Measurements from ENCODE around the gene HOMER1.

HOMER1 gene

GRCh38 chr5:79488058-79488457 lies 25.9 kb downstream of the HOMER1 start:
- DNase-seq: peak; percentile 40

GRCh38 chr5:79487251-79487650 lies 26.7 kb downstream of the HOMER1 start:
- no peak for DNase-seq

GRCh38 chr5:79486116-79486515 lies 27.8 kb downstream of the HOMER1 start:
- DNase-seq: no peak

- no peak for DNase-seq
Observed at GRCh38 chr5:79484731-79485130, 29.2 kb downstream of the HOMER1 start.

DNA sequence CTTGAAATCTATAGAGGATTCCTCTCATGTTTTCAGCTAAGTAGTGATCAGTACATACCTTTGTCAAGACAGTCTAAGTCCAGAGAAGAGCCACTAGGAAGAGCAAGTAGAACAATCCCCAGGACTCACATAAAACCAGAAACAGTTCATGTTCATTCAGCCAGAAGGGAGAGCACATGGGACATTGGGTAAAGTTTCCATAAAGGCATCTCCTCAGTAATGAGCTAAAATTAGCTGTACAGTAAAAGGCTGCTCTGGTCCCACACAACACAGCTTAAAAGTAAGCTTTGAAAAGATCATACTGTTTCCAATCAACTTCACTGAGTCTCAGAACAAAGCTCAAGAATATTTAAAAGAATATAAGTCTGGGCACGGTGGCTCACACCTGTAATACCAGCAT lies 32.4 kb downstream of the HOMER1 start:
- no peak for DNase-seq

DNA sequence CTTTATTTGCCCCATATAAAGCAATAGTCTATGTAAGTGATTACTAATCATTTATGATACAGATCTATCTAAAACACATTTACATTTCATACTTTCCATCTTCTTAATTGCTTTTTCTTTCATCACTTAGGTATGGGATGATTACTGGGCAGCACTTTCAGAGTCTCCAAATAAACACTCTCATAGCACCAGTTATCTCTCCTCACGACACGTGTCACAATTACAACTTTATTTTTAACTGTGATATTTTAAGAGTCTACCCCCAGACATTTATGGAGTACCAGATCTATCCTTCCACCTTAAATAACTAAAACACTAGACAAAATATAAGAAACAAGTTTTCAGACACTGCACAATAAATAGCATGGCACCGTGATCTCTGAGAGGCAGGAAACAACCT lies 32.9 kb downstream of the HOMER1 start:
- DNase-seq: no peak

DNA sequence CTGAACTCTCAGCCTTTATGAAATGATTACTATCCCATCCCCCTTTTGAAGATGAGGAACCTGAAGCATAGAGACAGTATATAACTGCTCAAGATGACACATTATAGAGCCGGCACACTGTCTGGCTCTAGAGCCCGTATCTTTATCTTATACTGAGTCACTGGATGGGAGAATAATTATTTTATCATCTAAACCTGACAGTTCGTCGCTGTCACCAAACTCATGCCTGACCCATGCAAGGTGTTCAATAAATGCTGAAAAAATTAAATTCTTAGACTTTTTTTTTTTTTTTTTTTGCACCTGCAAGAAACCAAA lies 38.8 kb downstream of the HOMER1 start:
- DNase-seq: no peak

DNA sequence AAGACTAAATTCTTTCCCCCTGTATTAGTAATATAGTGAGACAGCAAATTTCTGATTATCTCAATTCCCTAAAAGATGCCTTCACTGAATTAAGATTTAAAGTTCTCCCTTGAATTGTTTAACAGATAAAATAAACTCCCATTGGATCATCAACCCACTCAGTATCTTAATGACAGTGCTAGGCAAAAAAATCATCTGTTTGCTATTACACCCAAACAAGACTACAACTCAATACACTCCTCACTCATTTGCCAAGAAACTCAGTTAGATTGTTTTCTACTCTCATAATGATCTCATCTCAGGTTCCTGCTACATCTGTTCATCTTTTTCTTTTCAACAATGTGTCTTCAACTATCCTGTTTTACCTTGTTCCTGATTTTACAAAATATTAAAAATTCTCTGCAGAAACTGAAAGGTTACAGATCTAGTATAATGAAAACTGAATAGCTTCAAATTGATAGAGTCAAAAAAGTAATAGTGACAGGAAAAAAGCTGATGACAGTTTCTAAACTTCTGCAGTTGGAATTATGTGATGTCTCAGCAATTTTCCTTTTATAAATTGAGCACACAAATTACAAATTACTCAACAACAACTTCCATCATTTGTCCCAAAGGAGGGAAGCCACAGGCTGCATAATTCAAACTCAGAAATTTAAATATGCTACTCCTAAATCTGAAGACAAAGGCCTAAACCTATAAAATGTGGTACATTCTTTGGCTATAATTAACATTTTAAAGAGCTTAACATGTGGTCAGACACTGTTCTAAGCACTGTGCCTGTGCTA lies 39.4 kb downstream of the HOMER1 start:
- DNase-seq: no peak

DNA sequence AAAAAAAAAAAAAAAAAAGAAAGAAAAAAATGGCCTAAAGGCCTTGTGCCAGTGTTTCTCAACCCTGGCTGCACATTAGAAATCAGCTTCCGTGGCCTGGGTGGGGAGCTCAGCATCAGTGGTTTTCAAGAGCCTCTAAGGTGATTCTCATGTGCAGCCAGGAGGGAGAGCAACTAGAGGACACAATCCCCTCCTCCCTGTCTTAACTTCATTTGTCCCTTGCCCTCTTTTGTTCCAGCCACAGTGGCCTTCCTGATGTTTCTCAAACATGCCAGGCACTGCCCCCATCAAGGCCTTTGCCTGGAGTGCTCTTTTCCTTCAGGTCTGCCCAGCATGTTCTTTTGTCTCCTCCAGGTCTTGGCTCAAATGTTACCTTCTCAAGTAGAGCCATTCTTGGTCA lies 42.4 kb downstream of the HOMER1 start:
- no peak for DNase-seq

GRCh38 chr5:79464695-79465332 lies 49.1 kb downstream of the HOMER1 start:
- peak; percentile 21 for DNase-seq

DNA sequence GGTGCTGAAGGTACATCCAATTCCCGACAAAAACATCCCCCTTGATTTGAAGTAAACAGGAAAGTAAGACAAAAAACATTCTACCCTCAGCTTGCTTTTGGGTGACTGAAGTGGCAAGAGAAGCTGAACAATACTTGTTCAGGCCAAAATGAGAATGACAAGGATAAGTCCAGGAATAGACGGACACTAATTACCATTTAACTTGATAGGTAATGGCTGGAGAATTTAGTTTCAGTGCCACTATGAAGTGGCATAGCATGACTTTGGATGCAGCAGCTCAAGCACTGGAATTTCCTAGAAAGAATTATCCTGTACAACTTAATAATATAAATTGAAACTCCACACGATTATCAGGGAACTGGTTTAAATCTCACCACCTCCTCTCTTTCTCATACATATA lies 49.7 kb downstream of the HOMER1 start:
- DNase-seq: no peak

- no peak for DNase-seq
Observed at GRCh38 chr5:79459626-79460025, 54.3 kb downstream of the HOMER1 start.

- DNase-seq: no peak
Observed at GRCh38 chr5:79456890-79457583, 56.9 kb downstream of the HOMER1 start.

- no peak for DNase-seq
Observed at GRCh38 chr5:79456400-79456799, 57.5 kb downstream of the HOMER1 start.

GRCh38 chr5:79454043-79454442 lies 59.9 kb downstream of the HOMER1 start:
- DNase-seq: no peak

GRCh38 chr5:79448336-79448735 lies 65.6 kb downstream of the HOMER1 start:
- no peak for DNase-seq

DNA sequence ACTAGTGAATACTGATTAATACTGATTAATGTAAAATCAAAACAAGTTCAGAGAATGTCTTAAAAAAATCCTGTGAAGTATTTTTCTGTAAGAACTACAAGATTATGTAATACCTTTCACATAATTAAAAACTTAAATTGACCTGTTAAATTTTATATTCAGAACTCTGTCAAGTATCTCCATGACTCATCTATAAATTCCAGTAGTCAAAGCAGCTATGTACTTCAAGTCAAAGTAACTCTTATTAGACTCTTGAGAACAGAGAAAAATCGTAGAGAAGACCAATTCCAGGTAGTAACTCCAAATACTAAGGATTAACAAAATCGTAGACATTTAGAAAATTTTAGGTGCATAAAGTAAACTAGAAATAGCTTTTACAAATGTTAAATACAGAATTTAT lies 77.1 kb downstream of the HOMER1 start:
- DNase-seq: no peak

- DNase-seq: no peak
Observed at GRCh38 chr5:79436224-79436623, 77.7 kb downstream of the HOMER1 start.

- DNase-seq: no peak
Observed at GRCh38 chr5:79430196-79430595, 83.7 kb downstream of the HOMER1 start.

DNA sequence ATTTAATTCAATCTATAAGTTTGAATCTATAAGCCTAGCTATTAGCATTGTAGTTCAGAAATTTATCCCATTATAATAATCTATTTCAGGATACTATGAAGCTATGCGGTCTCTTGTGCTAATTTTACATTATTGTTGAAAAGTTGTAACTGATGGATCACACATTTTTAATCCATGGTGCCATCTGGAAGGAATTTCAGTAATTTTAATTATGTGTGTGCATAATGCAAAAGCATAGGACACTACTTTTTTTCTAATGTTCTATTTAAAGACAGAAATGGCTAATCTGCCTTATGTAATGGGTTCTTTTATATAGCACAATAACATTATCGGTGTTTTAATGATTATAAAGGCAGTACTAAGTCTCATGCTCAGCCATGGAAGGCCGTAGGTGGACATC lies 90.6 kb downstream of the HOMER1 start:
- DNase-seq: no peak

DNA sequence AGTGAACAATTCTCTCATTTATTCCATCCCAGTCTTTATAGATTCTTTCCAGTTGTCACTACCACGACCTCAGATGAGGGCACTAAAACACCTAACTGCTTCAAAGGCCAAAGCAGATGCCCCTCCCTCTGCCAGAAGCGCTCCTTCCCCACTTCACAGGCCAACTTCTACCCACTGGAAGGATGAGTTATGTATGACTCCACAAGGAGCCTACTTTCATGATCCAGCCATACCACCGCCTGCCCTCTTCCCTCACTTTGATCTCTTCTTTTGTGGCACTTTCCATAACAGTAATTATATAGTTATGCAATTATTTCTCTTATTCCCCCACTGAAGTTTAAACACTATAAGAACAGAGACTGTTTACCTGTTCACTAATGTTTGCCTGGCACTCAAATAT lies 93.7 kb downstream of the HOMER1 start:
- no peak for DNase-seq

DNA sequence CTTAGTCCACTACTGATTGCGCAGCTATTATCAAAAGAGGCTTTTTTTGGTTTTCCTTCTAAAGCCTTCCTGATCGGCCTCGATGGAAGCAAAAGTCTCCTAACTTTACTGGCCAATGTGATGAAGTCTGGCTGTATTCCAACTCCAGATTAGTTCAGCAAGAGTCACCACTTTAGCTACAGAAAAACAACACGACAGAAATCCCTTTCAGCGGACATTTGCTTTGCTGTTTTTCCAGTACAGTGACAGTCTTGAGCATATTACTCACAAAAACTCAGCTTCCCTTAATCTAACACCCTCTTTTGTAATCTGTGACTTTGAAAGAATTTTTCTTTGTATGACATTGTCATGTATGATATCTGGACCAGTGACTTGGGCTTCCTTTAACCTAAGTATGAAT lies 95.7 kb downstream of the HOMER1 start:
- peak; percentile 7 for DNase-seq

DNA sequence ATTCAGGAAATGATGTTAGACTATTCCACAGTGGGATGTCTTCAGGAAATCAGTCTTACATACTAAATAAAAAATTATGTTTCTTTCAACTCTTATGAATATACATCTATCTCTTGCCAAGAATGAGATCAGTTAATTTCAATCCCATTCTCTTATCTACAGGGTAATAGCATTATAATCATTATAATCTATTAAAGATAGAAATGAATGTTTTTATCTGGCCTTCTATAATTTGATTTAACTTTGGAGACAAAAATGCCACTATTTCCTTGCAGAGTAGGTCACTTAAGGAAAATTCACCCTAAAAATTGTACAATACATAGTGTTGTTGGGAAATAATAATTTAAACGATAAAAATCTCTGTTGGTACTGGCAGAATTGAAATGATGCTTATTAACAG lies 96.4 kb downstream of the HOMER1 start:
- DNase-seq: no peak

DNA sequence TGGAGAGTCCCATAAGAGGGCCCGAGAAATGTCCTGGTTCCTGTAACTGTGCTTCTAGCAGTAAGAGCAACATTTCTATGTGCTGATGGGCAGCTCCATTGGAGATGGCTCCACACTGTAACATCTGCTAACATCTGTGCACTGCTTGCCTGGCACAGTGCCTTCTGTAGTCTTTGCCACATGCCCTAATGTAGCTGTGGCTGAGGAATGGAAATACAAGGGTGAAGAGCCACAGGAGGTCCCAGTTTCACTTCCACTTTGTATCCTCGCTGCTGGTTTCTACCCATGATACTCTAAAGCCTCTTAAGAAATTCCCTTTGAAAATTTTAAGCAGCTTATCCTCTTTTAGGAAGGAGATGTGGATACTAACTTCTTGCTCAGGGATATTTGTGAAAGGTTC lies 97.4 kb downstream of the HOMER1 start:
- DNase-seq: peak; percentile 54

Data from NCI-H82 (cell line).